ENCODE data around the gene SLAMF9.

SLAMF9 gene

GRCh38 chr1:159932296-159933285 lies 21.4 kb downstream of the SLAMF9 start:
- DNase-seq: no peak

GRCh38 chr1:159931795-159932173 lies 22.3 kb downstream of the SLAMF9 start:
- no peak for DNase-seq

- DNase-seq: no peak
Observed at GRCh38 chr1:159931101-159931794, 22.8 kb downstream of the SLAMF9 start.

- no peak for DNase-seq
Observed at GRCh38 chr1:159930634-159931033, 23.4 kb downstream of the SLAMF9 start.

- DNase-seq: no peak
Observed at GRCh38 chr1:159930216-159930615, 23.8 kb downstream of the SLAMF9 start.

- DNase-seq: no peak
Observed at GRCh38 chr1:159929155-159930051, 24.6 kb downstream of the SLAMF9 start.

GRCh38 chr1:159928491-159929050 lies 25.5 kb downstream of the SLAMF9 start:
- DNase-seq: no peak

GRCh38 chr1:159927849-159928431 lies 26.1 kb downstream of the SLAMF9 start:
- DNase-seq: no peak

GRCh38 chr1:159927211-159927848 lies 26.7 kb downstream of the SLAMF9 start:
- no peak for DNase-seq

GRCh38 chr1:159925719-159926078 lies 28.3 kb downstream of the SLAMF9 start:
- DNase-seq: no peak

GRCh38 chr1:159924791-159925718 lies 29.0 kb downstream of the SLAMF9 start, which contains the start of gene TAGLN2:
Gene TAGLN2, minus strand, starts transcription at chr1:159925507. Its CDS starts 4,998 bp downstream, at chr1:159920509.
- DNase-seq: peak; percentile 95

GRCh38 chr1:159924025-159924790 lies 29.8 kb downstream of the SLAMF9 start:
- DNase-seq: peak; percentile 76 to 81

- peak; percentile 78 to 83 for DNase-seq
Observed at GRCh38 chr1:159923203-159924024, 30.6 kb downstream of the SLAMF9 start.

- no peak for DNase-seq
Observed at GRCh38 chr1:159922511-159923202, 31.4 kb downstream of the SLAMF9 start.

GRCh38 chr1:159921700-159922504 lies 32.1 kb downstream of the SLAMF9 start:
- DNase-seq: peak in 1 of 2 experiments; percentile 50

- no peak for DNase-seq
Observed at GRCh38 chr1:159921251-159921650, 32.8 kb downstream of the SLAMF9 start.

GRCh38 chr1:159920651-159921050 lies 33.4 kb downstream of the SLAMF9 start:
- DNase-seq: no peak
